GM15510 (cell line): ENCODE data around the gene UFC1.

Experiments used
- POLR2A ChIP-seq: IDR thresholded peaks from 3 replicates; pipeline ENCODE4 v1.6.1; 2011; ENCODE audit warnings: borderline replicate concordance; ENCODE audit not compliant: insufficient read length; ENCODE audit errors: extremely low read depth

UFC1 gene

DNA sequence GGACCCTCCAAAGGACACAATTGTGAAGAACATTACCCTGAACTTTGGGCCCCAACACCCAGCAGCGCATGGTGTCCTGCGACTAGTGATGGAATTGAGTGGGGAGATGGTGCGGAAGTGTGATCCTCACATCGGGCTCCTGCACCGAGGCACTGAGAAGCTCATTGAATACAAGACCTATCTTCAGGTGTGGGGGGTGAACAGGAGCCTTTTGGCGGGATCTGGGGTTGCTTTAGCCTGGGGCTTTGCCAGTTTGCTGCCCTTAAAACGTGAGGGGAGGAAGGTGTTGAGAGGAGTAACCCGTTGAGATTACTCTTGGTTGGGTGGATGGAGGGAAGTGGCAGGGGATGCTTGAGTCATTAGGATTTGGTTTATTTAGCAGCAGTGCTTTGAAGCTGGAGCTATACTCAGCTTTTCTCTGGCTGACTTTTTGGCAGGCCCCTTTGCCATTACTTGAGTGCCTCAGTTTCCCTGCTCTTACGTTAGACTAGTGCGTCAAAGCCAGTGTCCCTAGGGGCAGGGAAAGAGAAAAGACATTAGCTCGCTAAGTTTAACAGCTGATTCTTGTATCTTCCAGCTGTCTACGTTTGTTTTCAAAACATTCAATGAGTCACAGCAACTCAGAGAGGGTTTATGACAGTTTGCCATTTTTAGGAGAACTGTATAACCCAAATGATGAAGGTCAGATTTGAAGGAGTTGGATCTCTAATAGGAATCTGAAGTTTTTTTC lies 52.8 kb downstream of the UFC1 start:
- TF ChIP-seq POLR2A = no peak

DNA sequence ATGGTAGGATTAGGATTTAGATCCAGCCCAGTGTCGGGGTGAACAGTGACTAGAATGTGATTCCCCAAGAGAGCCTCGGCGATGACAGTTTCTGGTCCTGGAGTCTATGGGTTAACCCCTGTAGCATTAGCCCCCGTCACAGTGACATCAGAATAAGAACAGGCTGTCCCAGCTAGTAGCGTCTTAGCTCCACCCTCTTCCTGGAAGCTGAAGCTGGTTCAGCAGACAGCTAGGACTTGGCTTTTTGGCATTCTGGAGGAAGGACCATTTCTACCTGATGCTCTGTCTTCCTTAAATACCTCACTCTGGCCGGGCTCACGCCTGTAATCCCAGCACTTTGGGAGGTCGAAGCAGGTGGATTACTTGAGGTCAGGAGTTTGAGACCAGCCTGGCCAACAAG lies 53.4 kb downstream of the UFC1 start:
- no peak for TF ChIP-seq POLR2A
